CD4-positive, alpha-beta T cell treated with Interferon alpha-2 for 1 hour (primary cell): Measurements from ENCODE around the gene FNDC3B.
A peak's percentile ranks its signal among the peaks of the same experiment; 100 is the strongest.

Experiments used
- DNase-seq, 2 donors: peaks; one replicate each; pipeline ENCODE4 v3.0.0-alpha.2; 2020 to 2022

The FNDC3B gene

DNA sequence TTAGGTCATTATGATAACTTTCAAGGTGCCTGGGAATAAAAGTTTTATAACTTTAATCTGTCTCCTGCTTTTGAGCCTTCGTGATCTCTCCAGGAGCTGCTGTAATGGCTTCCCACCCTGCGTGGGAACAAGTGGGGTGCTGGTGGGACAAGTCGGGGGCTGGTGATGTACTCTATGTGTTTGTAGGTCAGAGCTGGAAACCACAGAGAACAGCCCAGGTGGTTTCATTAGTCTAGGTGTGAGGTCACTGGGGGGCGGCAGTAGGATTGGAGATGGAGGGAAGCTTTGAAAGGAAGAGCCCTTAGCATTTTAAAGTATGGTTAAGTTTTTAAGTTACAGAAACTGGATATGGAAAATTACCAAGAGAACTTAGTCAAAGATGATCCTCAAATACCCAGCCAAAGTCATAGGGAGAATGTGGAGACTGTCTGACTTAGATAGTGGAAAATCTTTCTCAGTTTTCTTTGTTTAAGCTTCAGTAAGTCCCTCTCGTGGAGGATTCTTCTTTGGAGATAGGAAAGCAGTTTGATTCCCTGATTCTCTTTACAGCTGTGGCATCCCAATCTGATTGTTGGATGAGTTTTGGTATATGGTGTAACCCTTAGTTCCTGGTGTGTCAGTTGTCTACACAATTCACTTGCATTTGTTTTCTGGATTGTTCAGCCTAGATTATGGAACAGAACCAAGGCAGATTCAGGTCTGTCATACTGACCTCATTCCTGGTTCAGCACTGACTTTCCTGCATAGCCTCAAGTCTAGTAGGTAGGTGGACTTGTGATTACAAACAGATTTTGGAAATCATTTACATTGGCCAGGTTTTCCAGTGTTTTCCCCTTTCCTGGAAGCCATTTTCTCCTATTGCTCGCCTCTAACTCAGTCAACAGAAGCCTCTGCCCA is 115.6 kb downstream of the FNDC3B start:
- DNase-seq = no peak

DNA sequence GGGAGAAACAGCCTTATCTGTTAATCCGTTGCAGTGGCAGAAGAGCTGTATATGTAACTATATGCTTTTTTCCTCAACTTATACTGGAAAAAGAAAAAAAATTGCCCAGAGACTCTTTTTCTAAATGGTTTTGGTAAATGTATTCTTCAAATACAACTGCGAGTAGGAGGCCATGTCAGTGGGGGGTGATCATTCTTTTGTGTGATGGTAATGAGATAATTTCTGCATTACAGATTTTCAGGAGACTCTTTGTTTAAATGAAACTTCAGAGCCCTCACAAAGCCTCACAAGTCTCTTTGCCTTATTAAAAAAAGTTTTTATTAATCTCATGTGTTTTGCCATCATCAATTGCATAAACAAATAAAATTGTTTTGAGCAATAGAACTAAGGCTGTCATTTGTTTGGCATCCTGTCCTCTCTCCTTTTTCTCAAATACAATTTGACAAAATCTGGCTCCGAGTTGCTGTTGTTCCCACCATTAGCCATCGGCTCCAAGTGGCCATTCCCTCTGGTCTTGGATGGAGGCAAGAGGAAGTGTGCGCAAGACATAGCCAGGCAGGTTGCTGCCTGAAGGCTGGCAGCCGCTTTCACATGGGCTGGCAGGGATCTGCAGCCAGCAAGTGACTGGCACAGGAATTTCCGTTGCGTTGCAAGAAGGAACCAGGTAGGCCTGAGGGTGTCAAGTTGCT is 116.7 kb downstream of the FNDC3B start:
- DNase-seq = no peak

DNA sequence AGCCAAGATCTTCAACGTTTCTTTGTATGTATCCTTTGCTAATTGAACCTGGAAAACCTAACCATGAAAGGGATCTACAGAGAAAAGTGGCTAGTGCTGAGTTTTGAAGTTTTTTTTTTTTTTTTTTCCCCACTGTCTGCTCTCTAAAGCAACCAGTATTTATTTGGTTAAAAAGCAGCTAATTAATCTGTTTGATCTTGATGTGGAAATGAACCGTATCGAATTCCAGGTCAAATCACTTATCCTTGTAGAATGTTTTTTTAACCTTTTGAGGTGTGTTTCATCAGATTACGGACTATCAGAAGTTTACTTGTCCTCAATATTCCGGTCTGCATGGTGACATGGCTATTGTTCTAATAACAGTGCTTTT is 117.2 kb downstream of the FNDC3B start:
- no peak for DNase-seq

DNA sequence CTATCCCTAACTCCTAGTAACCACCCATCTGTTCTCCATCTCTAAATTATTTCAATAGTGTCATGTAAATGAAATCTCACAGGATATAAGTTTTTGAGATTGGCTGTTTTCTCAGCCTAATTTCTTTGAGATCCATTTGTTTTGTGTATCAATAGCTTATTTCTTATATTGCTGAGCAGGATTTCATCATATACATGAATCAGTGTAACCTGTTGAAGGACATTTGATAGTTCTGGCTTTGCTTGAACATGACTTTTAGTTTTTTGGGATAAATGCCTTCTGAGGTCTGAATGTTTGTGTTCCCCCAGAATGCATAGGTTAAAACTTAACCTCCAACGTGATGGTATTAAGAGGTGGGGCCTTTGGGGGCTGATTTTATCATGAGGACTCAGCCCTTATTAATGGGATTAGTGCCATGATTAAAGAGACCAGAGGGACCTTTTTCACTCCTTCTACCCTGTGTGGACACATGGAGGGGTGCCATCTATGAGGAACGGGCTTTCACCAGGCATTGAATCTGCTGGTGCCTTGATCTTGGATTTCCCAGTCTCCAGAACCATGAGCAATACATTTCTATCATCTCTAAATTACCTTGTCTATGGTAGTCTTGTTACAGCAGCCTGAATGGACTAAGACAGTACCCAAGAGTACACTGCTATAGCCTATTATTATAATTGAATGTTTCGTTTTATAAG is 118.3 kb downstream of the FNDC3B start:
- DNase-seq = no peak

DNA sequence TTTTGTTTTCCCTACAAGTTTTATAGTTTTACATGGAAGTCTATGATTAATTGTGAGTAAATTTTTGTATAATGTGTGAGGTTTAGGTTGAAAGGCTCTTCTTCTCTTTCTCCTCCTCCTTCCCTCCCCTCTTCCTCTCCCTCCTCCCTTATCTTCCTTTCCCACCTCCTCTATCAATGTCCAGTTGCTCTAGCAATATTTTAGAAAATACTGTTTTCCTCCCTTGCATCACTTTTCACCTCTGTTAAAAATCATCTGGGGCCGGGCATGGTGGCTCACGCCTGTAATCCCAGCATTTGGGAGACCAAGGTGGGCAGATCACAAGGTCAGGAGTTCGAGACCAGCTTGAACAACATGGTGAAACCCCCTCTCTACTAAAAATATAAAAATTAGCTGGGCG is 119.4 kb downstream of the FNDC3B start:
- DNase-seq = no peak

DNA sequence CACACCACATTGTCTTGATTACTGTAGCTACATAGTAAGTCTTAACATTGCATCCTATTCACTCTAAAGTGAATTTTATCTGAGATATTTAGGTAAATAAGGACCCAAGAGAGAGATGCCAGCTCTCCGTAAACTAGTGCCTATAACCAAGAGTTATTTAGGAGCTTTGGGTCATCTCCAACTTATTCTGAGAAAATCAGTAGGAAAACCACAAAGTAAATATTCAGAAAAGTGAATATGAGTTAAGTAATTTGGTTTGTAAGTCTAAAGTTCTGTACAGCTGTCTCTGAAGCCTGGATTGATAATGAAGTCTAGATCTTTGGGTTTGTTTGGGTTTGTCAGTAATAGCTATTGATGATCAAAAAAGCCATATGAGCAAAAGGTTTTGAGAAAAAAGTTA is 120.0 kb downstream of the FNDC3B start:
- DNase-seq = no peak

DNA sequence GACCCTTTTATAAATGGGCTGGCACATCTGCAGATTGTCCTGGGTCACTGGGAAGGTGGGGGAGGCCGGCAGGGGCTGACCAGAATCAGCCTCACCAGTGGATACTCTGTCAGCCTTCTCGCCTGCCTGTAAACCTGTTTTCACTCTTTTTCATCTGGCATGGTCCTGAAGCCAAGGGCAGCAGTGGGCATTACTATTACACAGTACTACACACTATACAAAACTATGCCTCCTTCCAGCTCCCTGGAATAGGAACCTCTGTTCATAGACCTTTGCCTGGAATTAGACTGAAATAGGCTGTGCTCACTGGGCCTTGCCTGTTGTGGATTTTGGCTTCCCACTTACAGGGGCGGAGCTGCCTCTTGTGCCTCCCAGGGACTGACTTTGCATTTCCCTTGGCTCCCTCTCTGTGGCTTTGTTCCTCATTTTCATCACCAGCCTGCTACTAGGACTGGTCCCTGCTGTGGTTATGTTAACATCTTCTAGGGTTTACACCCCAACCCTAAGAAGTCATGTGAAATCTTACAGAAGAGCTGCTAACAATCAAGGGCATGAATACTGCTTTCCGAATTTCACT is 120.7 kb downstream of the FNDC3B start:
- peak in 1 of 2 donors; percentile 22 for DNase-seq

DNA sequence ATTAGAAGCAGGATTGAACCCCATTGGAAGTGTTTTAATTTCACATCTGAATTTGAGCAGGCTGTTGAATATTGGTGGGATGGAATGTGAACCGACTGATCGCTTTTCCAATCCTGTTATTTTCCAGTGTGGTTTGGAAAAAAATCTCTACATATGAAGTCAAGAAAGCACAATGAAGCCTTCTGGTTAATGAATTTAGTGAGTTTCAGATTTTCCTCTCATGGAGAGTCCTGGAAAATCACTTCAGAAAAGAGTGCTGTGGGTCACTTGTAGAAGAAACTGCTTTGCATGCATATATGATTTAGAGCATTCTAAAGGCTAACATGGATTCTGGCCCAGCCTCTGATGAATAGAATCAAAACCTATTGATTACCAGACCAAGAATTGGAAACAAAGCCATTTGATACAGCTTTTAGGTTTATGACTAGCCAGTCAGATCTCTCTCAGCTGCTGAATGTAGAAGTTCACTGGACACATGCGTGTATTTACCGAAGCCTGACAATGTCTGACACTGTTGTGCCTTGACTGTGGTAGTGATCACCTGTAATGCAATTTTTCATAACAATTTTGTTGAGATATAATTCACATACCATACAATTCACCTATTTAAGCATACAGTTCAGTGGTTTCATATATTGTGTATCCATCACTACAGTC is 121.9 kb downstream of the FNDC3B start:
- DNase-seq = no peak

DNA sequence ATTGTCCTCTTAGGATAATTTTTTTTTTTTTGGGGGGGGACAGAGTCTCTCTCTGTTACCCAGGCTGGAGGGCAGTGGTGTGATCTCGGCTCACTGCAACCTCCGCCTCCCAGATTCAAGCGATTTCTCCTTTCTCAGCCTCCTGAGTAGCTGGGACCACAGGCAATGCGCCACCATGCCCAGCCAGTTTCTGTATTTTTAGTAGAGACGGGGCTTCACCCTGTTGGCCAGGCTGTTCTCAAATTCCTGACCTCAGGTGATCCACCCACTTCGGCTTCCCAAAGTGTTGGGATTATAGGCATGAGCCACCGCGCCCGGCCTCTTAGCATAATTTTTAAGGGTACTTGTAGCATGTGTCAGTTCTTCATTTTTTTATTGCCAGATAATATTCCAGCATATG is 122.6 kb downstream of the FNDC3B start:
- DNase-seq = no peak

DNA sequence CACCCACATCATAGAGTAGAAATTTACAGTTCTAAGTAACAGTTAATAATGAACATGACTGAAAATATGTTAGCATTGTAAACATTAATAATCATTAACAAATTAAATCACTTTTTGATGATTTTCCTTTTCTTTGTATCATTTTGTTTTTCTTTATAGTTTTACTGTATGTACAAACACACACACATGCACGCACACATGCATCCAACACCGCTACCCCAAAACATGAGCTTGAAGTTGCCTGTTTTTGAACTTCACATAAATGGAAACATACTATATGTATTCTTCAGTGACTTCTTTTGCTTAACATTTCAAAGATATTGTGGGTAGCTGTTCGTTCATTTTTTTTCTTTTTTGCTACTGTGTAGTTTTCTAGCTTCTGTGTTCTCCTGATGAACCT is 123.9 kb downstream of the FNDC3B start:
- DNase-seq = no peak

DNA sequence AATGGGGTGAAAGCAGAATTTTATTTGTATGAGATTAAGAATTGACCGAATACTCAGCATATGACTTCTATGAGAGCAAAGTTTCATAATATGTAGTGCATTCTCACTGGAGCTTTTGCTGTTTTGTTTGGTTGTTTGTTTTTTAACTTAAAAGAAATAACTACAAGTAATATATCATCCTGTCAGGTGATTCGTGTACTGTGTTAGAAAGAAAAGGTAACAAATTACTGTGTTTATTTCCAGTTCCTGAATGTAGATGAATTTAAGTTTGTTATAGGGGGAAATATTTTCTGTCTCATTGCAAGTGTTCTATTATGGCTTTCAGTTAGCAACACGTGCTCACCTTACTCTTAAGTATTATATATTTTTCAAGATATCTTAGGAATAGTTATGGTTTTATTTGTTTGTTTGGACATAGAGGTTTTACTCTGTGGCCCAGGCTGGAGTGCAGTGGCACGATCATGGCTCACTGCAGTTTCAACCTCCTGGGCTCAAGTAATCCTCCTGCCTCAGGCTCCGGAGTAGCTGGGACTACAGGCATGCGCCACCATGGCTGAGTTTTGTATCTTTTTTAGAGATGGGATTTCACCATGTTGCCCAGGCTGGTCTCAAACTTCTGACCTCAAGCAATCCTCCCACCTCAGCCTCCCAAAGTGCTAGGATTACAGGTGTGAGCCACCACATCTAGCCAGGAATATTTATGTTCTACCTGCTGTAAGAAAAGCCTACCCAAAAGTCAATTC is 125.4 kb downstream of the FNDC3B start:
- no peak for DNase-seq

DNA sequence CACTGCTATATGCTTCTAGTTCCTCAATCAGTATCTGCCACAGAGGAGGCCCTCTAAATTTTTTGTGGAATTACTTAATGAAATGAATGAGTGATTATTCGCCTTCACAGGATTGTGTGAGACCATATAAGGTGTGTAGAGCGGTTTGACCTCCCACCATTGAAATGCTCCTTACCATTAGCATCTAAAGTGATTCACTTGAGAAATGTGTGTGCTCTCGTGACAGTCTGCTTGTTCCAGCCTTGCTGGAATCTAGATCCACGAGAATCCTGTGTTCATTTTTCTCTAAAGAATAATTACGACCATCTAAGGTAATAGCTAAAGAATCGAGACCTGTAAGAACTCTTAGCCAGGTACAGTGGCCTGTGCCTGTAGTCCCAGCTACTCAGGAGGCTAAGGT is 126.9 kb downstream of the FNDC3B start:
- no peak for DNase-seq

DNA sequence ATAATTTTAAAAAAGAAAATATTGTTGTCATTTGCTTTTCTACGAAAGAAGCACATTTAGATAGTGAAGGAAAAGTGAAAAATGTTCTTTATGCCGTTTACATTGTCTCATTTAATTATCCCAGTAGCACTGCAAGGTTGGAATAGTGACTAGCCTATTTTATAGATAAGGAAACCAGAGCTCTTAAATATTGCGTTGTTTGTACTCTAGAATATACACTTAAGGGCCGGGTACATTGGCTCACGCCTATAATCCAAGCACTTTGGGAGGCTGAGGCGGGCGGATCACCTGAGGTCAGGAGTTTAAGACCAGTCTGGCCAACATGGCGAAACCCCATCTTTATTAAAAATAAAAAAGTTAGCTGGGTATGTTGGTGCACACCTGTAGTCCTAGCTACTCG is 127.5 kb downstream of the FNDC3B start:
- DNase-seq = no peak

DNA sequence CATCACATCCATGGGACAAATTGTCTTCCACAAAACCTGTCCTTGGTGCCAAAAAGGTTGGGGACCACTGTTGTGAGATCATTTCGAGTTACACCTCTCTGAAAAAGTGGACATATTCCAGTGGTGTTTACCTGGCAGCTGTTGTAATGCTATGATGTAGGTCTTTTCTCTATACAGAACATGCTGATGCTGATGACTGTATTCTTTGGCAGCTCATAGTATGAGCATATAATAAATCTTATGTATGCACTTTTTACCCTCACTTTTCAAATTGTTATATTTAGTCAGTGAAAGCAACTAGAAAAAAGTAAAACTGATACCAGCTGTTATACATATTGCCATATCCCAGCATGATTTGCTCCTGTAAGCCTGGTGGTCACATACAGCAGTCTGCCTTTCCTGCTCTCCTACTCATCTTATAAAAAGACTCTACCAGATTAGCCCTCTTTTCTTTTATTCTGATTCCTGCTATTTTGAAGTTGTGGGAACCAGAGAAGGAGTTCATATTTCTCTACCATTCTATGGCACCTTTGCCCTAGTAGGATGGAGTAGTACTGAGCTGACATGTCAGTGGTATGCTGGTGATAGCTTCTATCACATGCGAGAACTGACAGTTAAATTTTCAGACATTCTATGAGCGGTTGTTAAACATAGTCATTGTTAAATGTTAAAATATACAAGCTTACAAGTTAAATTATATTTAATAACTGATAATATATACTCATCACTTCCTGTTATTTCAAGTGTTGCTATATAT is 128.7 kb downstream of the FNDC3B start:
- no peak for DNase-seq

DNA sequence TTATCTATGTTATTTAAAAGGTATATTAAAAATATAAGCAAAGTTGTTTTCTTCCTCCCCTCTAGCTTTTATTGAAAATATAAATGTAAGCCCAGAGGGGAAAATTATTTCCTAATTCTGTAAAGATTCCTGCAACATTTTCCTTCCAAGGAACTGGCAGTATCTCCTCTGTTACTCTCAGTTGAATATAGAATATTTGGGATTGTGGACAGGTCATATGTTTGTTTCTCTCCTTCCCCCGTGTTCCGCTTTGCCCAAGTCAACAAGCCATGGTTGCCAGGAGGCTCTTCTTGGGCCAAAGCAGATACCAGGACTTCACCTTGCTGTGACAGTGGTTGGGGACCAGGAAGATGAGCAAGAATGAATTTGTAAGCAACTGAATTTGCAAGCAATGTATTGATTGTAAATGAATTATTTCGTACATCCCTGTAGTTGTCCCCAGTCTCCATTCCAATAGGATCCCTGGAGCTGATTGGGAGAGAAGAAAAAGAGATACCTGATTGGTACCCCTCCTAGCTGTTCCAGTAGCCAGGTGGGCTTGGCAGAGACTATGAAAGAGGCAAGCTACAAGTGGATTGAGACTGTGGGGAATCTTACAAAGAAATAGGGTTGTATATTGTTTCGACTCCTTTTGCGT is 130.8 kb downstream of the FNDC3B start:
- DNase-seq = no peak

DNA sequence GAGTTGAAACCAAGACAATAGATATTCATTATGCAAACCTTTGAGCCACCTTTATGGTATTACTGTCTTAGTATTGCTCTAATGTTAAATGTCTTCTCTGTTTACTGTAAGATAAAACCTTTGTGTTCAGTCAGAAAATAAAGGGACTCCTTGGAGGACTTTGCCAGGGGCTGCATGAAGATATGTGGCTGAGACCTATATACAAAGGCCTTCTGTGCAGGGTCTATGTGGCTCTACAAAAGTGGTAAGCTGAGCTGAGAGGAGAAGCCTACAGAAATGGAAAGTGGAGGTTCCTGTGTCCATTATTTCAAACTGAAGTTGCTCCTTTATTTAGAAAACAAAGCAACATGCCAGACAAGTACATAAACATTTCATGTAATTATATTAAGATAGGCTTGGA is 131.5 kb downstream of the FNDC3B start:
- DNase-seq = no peak

DNA sequence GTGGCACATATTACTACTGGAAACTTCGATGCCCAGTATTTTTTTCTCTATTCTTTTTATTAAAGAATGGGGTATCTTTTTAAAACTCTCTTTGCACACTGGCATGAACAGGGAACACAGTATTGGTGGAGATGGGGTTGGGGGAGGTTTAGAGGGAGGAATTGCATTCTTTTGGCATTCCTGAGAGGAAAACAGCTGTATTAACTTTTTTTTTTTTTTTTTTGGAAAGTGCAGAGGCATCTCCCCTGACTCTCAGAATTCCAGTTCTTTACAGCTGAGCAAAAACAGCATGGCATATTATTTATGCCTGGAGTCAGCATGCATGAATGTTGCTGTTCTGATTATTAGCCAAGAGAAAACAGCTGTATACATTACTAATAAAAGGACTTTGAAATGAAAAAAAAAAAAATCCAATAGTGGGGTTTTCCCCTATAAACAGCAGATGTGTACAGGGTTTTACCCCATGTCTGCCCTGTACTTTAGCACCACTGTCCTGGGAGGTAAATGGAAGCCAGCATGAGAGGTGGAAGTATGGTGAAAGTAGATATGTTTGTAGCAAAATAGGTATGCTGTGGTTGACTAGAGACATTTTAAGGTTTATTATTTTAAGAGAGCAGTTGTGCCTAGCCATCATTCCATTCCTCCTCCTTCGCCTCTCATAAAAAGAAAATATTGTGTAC is 132.2 kb downstream of the FNDC3B start:
- no peak for DNase-seq

DNA sequence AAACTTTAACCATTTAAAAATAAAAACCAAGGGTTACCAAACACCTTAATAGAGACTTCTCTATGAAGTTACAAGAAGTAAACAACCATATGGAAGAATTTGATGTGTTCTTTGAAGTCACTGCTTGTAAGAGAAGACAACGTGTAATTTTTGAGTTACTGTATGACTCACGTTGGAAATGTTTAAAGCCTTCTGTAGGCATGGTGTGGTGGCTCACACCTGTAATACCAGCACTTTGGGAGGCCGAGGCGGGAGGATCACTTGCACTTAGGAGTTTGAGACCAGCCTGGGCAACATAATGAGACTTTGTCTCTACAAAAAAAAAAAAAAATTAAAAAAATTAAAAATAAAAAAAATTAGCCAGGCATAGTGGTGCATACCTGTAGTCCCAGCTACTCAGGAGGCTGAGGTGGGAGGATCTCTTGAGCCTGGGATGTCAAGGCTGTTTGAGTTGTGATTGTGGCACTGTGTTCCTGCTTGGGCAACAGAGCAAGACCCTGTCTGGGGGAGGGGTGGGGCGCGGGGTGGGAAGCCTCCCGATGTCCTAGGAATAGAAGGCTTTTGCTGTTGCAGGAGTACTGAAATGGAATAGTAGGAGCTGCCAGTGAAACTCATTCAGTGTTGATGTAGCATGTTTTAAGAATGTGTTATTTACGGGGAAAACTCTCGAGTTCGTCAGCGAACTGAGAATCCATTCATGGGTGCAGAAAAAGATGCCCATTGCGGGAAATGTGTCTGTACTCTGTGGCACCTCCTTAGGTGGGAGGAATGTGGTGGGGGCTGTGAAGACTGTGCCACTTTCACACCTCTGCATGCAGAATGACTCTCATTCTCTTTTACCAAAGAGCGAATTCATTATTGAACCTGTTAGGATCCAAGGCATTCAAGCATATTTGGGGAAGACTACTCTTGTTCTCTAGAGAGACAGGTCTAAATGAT is 134.2 kb downstream of the FNDC3B start:
- DNase-seq = peak in 1 of 2 donors; percentile 33
